ENCODE measurements around the gene GRK5.

DNA sequence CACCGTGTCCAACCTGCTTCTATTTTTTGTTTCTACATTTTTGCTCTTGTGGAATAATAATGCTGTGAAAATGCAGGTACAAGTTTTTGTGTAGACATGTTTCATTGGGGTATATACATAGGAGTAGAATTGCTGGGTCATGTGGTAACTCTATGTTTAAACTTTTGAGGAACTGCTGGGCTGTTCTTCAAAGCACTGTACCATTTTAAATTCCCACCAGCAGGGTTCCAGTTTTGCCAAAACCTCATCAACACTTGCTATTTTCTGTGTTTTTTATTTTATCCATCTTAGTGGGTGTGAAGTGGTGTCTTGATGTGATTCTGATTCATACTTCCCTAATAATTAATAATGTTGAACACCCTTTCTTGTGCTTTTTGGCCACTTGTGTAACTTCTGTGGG is 196.6 kb downstream of the GRK5 start:
- TF ChIP-seq POLR2A (IDR thresholded peaks at IDR 0.05; ENCODE audit: low read length) (no peak), GATA1 (IDR thresholded peaks at IDR 0.05; ENCODE audit: low read depth, low read length) (no peak)

Measured in erythroblast (primary cell).